Measurements from ENCODE around the gene TMEM178B.

GRCh38 chr7:141463986-141464385, 390.1 kb downstream of the TMEM178B start:
- TF ChIP-seq POLR2AphosphoS5 (IDR thresholded peaks at IDR 0.05; ENCODE audit: low read depth, low read length): no peak
- TF ChIP-seq TAF1 (IDR thresholded peaks at IDR 0.05; ENCODE audit: borderline replicate concordance, insufficient read depth, low read length): no peak
- no peak for TF ChIP-seq REST (IDR thresholded peaks at IDR 0.05; ENCODE audit: insufficient read depth in 1 of 2, low read depth in 2 of 2, low read length in 2 of 2)

Data from PFSK-1 (cell line).